ENCODE data around the gene PRRC2A. TPM values are rescaled to one million over a fixed set of nuclear protein-coding genes. Genes with fewer than 3 reads are reported as not detected.

The PRRC2A gene
- total RNA-seq, 4 donors from 2014 or later, result 67.1 to 133 (median 126) TPM

- DNase-seq, result peak in 1 of 3 donors; percentile 68
- H3K27me3 ChIP-seq, result no peaks in the 10 kb centered on the region
- peak in 1 of 6 experiments; percentile 8 for TF ChIP-seq CTCF (IDR thresholded peaks at IDR 0.05)
- TF ChIP-seq POLR2A (IDR thresholded peaks at IDR 0.05), result no peak
- peak overlapping the region; percentile 68 to 78 (median 70) for H3K4me3 ChIP-seq
- peak overlapping the region; percentile 76 to 93 (median 86) for H3K27ac ChIP-seq
- no peaks in the 10 kb centered on the region for H3K36me3 ChIP-seq
- peaks cover 0 to 28% (median 15%) of the 10 kb centered on the region in 4 donors for H3K4me1 ChIP-seq
- H3K9me3 ChIP-seq, result no peaks in the 10 kb centered on the region
These were observed 38.9 kb upstream of the PRRC2A start for GRCh38 chr6:31581434-31582229.

GRCh38 chr6:31582230-31582643, 38.3 kb upstream of the PRRC2A start, which contains the start of gene LTB:
Gene LTB, minus strand, starts transcription at chr6:31582424. Its CDS starts 7 bp downstream, at chr6:31582417.
- H3K9me3 ChIP-seq, result no peaks in the 10 kb centered on the region
- peak within 1 kb of the TSS; percentile 68 to 78 (median 70) for H3K4me3 ChIP-seq
- peaks cover 0 to 31% (median 18%) of the 10 kb centered on the region in 4 donors for H3K4me1 ChIP-seq
- no peaks in the 10 kb centered on the region for H3K27me3 ChIP-seq
- TF ChIP-seq POLR2A (IDR thresholded peaks at IDR 0.05) (no peak), CTCF (IDR thresholded peaks at IDR 0.05) (no peak)
- no peaks in the 10 kb centered on the region for H3K36me3 ChIP-seq
- peak within 1 kb of the TSS; percentile 76 to 93 (median 86) for H3K27ac ChIP-seq
- DNase-seq, result peak in 2 of 3 donors; percentile 87 to 88

- H3K4me1 ChIP-seq, result peaks cover 0 to 33% (median 19%) of the 10 kb centered on the region in 4 donors
- no peaks in the 10 kb centered on the region for H3K9me3 ChIP-seq
- no peak overlapping the region for H3K4me3 ChIP-seq
- no peaks in the 10 kb centered on the region for H3K36me3 ChIP-seq
- DNase-seq, result peak in 1 of 3 donors; percentile 63
- peak overlapping the region; percentile 19 to 93 (median 54) for H3K27ac ChIP-seq
- TF ChIP-seq CTCF (IDR thresholded peaks at IDR 0.05) (peak in 5 of 6 experiments; percentile 11 to 43 (median 32)), POLR2A (IDR thresholded peaks at IDR 0.05) (no peak)
- H3K27me3 ChIP-seq, result no peaks in the 10 kb centered on the region
These were observed 35.0 kb upstream of the PRRC2A start for GRCh38 chr6:31585491-31585890.

- Histone ChIP-seq H3K36me3 (no peaks in the 10 kb centered on the region), H3K4me1 (peaks cover 0 to 33% (median 19%) of the 10 kb centered on the region in 4 donors), H3K27me3 (no peaks in the 10 kb centered on the region), H3K4me3 (peak within 1 kb of the TSS in 1 of 4 donors; percentile 12), H3K9me3 (no peaks in the 10 kb centered on the region), H3K27ac (peak within 1 kb of the TSS; percentile 19 to 93 (median 54))
- DNase-seq, result no peak
- TF ChIP-seq CTCF (IDR thresholded peaks at IDR 0.05) (no peak), POLR2A (IDR thresholded peaks at IDR 0.05) (no peak)
These were observed 34.5 kb upstream of the PRRC2A start, which contains the start of gene LST1 for GRCh38 chr6:31586008-31586407. Gene LST1, plus strand, starts transcription at chr6:31586277. Its CDS starts 1,023 bp downstream, at chr6:31587300.

- no peaks in the 10 kb centered on the region for H3K9me3 ChIP-seq
- peak overlapping the region in 1 of 4 donors; percentile 12 for H3K4me3 ChIP-seq
- no peaks in the 10 kb centered on the region for H3K36me3 ChIP-seq
- TF ChIP-seq POLR2A (IDR thresholded peaks at IDR 0.05) (no peak), CTCF (IDR thresholded peaks at IDR 0.05) (no peak)
- peaks cover 0 to 33% (median 17%) of the 10 kb centered on the region in 4 donors for H3K4me1 ChIP-seq
- H3K27ac ChIP-seq, result peak overlapping the region; percentile 19 to 93 (median 54)
- no peaks in the 10 kb centered on the region for H3K27me3 ChIP-seq
- DNase-seq, result peak in 2 of 3 donors; percentile 70 to 76
These were observed 33.8 kb upstream of the PRRC2A start for GRCh38 chr6:31586599-31587281.
